Brain microvascular endothelial cell (primary cell): ENCODE data around the gene ANGPTL2.

Experiments
- DNase-seq: peaks from one replicate; pipeline ENCODE4 v3.0.0-alpha.2; 2020
- H3K27ac ChIP-seq: fragments of 250-450 bp; sonication (Bioruptor Pico); 2 replicates; pipeline ENCODE4 v1.5.1; 2020; ENCODE audit warnings: mild to moderate bottlenecking, moderate library complexity
- H3K27me3 ChIP-seq: fragments of 250-450 bp; sonication (Bioruptor Pico); replicated peaks from 2 replicates; pipeline ENCODE4 v1.5.1; 2020; ENCODE audit warnings: mild to moderate bottlenecking
- H3K36me3 ChIP-seq: fragments of 250-450 bp; sonication (Bioruptor Pico); replicated peaks from 2 replicates; pipeline ENCODE4 v1.5.1; 2020; ENCODE audit warnings: mild to moderate bottlenecking
- H3K4me3 ChIP-seq: 2 replicates; pipeline ENCODE4 v1.5.1; 2011; ENCODE audit warnings: low read depth, mild to moderate bottlenecking, control low read depth, low read length, moderate library complexity
- in situ Hi-C: cut with HindIII; loops from 2 replicates; pipeline ENCODE4 v1.10.0; 2017; ENCODE audit warnings: low sequenced_read_pairs, low pct_ligation_motif_present
- TF ChIP-seq, protein P1 (sequence below): IDR thresholded peaks from 2 replicates; pipeline ENCODE4 v1.5.1; 2011; ENCODE audit warnings: low read depth, mild to moderate bottlenecking, moderate library complexity, low read length, control low read depth, inconsistent platforms; ENCODE audit errors: missing control alignments

Gene ANGPTL2

DNA sequence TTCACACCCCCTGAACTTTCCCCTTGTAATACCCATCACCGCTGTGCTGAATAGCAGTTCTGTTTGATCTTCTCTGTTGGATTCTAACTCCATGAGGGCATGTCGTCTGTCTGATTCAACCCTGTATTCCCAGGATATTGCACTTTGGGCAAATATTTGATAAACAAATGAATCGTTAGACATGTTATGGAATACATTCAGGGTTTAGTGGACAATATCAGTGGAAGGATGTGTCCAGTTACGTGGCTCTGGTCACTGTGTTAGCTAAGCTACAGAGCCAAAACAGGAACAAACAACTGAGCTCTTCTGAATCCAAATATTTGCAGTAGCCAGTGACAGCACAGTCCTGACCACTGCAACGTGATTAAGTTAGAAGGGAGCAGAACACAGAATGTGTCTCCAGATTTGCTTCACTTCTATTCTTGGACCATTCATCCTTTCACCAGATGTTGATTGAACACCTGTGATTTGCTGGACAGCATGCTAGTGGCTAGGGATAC is 13.2 kb downstream of the ANGPTL2 start:
- Histone ChIP-seq H3K27ac (no peak overlapping the region), H3K4me3 (no peak overlapping the region), H3K36me3 (no peaks in the 10 kb centered on the region), H3K27me3 (no peaks in the 10 kb centered on the region)
- in situ Hi-C loops, result no loop called here
- TF ChIP-seq, protein P1, sequence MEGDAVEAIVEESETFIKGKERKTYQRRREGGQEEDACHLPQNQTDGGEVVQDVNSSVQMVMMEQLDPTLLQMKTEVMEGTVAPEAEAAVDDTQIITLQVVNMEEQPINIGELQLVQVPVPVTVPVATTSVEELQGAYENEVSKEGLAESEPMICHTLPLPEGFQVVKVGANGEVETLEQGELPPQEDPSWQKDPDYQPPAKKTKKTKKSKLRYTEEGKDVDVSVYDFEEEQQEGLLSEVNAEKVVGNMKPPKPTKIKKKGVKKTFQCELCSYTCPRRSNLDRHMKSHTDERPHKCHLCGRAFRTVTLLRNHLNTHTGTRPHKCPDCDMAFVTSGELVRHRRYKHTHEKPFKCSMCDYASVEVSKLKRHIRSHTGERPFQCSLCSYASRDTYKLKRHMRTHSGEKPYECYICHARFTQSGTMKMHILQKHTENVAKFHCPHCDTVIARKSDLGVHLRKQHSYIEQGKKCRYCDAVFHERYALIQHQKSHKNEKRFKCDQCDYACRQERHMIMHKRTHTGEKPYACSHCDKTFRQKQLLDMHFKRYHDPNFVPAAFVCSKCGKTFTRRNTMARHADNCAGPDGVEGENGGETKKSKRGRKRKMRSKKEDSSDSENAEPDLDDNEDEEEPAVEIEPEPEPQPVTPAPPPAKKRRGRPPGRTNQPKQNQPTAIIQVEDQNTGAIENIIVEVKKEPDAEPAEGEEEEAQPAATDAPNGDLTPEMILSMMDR, result no peak
- no peak for DNase-seq

DNA sequence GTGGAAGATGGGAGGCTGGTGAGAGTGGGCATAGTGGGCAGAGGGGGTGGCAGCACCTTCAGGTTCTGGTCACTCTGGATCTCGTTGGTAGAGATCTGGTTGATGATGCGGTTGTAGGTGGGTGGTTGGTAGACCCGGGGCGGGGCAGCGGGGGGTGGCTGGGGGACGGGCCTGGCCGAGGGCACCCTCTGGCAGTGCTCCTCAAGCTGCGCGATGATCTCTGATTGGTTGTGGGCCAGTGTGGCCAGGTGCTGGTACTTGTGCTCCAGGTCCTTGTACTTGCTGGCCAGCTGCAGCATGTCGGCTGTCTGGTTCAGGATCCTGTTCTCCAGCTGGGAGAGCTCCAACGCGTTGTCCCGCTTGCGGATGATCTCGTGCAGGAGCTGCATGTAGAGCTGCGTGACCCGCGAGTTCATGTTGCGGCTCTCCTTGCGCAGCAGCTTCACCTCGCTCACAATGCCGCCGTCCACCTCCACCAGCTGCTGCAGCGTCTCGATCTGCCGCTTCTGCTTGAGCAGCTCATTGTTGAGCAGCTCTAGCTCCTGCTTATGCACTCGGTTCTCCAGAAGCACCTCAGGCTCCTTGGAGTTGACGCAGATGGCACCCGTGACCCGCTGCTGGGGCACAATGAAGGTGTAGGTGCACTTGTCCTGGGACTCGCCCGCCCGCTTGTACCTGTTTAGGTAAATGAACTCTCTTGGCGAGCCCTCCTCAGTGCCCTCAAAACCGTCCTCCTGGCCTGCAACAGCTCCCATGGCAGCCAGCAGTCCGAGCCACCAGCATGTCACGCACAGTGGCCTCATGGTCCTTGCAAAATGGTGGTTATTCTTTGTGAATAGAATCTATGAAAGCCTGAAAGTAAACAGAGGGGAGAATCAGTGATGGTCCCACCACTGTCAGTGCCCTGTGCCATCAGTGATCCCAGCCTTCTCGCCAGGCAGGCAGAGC is 14.2 kb downstream of the ANGPTL2 start:
- no peak for DNase-seq
- in situ Hi-C loops, result no loop called here

DNA sequence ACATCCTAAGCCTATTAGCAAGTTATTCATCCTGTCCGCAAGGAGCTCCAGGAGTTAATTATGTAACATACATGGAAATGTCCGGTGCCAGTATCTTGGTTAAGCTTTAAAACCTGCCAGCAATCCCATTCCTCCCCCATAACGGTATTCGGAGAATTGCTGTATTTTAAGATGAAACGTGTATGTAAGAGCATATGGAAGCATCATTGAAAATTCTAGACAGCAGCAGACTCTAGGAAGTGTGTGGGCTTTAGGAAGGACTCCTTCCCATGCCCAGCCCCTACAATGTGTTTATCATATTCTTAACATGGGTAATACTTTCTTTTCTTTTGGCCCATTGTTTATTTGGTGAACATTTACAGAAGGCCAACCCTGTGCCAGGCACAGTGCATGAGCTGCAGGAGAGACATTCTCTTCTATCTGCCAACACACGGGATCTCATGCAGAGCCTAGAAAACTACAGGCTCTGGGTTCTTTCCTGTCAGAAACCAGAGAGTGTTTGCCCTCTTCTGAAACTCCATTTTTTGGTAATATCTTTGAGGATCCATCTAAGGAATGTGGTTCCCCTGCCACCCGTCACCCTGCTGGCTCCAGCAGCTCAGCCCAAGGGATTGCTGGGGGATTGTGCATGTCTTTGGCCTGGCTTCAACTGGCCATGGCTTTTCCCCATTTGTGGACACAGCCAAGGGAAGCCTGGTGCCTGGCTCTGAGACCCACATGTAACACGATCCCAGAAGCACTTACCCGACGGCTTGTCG is 15.1 kb downstream of the ANGPTL2 start:
- no peaks in the 10 kb centered on the region for H3K36me3 ChIP-seq
- DNase-seq, result no peak
- TF ChIP-seq, protein P1, result no peak
- H3K4me3 ChIP-seq, result no peak overlapping the region
- in situ Hi-C loops, result no loop called here
- H3K27me3 ChIP-seq, result no peaks in the 10 kb centered on the region
- no peak overlapping the region for H3K27ac ChIP-seq

More for the DNA sequence above, 14.2 kb downstream of the ANGPTL2 start:
- Histone ChIP-seq H3K4me3 (no peak overlapping the region), H3K36me3 (no peaks in the 10 kb centered on the region), H3K27me3 (no peaks in the 10 kb centered on the region), H3K27ac (no peak overlapping the region)
- TF ChIP-seq, protein P1, result no peak

DNA sequence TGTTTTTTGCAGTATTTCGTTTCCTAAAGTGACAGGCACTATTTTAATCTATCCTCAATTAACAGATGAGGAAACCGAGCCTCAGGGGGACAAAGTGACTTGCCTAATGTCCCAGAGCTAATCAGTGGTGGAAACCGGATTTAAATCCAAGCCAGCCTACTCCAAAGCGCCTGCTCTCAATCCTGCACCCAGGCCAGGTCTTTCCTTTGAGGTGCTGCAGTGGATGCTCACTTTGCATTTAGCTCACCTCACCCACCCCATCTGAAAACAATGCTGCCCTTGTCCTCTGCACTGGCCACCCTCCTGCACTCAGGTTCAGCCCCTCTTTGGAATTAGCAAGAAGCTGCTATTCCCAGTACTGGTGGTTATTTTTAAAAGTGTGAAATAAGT is 16.0 kb downstream of the ANGPTL2 start:
- no peaks in the 10 kb centered on the region for H3K36me3 ChIP-seq
- no peak overlapping the region for H3K27ac ChIP-seq
- DNase-seq, result no peak
- no peaks in the 10 kb centered on the region for H3K27me3 ChIP-seq
- no peak overlapping the region for H3K4me3 ChIP-seq
- TF ChIP-seq, protein P1, result no peak
- in situ Hi-C loops, result no loop called here

DNA sequence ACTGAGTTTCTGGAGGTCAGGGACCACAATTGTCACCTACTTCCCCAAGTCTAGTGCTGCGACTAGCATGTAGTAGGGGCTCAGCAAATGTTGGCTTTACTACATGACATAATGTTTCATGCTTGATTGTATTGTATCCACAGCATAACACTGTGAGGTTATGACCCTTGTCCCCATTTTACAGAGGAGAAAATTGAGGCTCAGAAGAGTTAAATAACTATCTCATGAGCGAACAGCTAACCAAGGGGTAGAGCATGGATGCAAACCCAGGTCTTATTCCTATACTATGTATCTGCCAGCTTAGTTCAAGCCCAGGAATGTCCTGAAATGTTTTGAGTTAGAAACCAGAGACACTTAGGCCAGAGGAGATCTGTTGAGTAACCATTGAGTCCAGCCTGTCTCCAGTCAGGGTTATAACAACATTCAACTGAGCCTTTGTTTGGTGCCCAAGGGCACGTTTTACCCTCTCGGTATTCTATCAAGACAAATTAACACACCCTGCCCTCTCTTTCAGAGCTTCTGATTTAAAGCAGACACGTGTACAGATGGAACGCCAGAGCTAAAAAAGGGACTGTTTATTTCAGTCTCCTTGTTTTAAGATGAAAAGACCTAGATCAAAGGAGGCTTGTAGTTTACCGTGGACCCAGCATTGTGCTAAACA is 16.5 kb downstream of the ANGPTL2 start:
- in situ Hi-C loops, result no loop called here
- TF ChIP-seq, protein P1, result no peak
- no peak for DNase-seq

More for the DNA sequence above, 16.5 kb downstream of the ANGPTL2 start:
- Histone ChIP-seq H3K4me3 (no peak overlapping the region), H3K27ac (no peak overlapping the region), H3K27me3 (no peaks in the 10 kb centered on the region), H3K36me3 (no peaks in the 10 kb centered on the region)
